Neural progenitor cell (in vitro differentiated cells): ENCODE results near the gene MAN2B2.

Experiments
- EZH2 ChIP-seq: fragments of 200-600 bp; sonication (generic); IDR thresholded peaks from 2 replicates; pipeline ENCODE4 v1.6.1; 2017; ENCODE audit warnings: antibody characterized with exemption, mild to moderate bottlenecking, moderate library complexity
- TF ChIP-seq, protein P1 (sequence below): fragments of 200-600 bp; sonication (generic); IDR thresholded peaks from 2 replicates; pipeline ENCODE4 v1.5.1; 2017; ENCODE audit warnings: antibody characterized with exemption, mild to moderate bottlenecking

DNA sequence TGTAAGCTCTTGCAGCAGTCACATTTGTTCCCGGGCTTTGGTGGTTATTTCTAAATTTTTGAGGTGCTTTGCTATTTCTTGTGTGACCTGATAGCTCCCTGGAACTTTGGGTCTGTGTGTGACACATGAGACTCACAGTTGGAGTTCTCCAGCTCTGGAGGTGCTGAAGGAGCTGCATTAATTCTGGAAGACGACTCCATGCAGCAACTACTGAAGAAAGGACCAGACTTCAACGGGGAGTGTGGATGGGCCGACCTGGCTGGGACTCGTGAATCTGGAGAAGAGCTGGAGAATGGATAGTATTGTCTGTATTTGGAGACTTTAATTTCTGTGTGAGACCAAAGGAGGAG lies 67.0 kb downstream of the MAN2B2 start:
- TF ChIP-seq, protein P1, sequence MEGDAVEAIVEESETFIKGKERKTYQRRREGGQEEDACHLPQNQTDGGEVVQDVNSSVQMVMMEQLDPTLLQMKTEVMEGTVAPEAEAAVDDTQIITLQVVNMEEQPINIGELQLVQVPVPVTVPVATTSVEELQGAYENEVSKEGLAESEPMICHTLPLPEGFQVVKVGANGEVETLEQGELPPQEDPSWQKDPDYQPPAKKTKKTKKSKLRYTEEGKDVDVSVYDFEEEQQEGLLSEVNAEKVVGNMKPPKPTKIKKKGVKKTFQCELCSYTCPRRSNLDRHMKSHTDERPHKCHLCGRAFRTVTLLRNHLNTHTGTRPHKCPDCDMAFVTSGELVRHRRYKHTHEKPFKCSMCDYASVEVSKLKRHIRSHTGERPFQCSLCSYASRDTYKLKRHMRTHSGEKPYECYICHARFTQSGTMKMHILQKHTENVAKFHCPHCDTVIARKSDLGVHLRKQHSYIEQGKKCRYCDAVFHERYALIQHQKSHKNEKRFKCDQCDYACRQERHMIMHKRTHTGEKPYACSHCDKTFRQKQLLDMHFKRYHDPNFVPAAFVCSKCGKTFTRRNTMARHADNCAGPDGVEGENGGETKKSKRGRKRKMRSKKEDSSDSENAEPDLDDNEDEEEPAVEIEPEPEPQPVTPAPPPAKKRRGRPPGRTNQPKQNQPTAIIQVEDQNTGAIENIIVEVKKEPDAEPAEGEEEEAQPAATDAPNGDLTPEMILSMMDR: no peak
- no peak for TF ChIP-seq EZH2
